AG09319 (cell line): ENCODE results near the gene CROCC2.

Source experiments
- DNase-seq: peaks from one replicate; pipeline ENCODE4 v3.0.0-alpha.2; 2010; ENCODE audit warnings: low read depth; ENCODE audit errors: extremely low read depth
- CTCF ChIP-seq: IDR thresholded peaks from 2 replicates; pipeline ENCODE4 v1.5.1; 2011; ENCODE audit warnings: low read depth, mild to moderate bottlenecking, inconsistent platforms, low read length, moderate library complexity

CROCC2 gene

DNA sequence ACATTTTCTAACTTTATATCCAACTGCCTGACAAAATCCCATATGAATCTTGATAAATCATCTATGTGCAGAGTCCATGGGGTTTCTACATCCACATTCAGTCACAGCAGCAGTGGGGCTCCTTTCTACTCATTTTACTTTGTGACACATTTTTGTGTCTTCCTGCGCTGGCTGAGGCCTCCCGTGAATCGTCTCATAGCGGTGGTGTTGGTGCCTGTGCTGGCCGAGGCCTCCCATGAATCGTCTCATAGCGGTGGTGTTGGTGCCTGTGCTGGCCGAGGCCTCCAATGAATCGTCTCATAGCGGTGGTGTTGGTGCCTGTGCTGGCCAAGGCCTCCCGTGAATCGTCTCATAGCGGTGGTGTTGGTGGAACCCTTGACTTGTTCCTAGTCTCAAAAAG lies 109.3 kb downstream of the CROCC2 start:
- DNase-seq, result no peak
- TF ChIP-seq CTCF, result no peak

DNA sequence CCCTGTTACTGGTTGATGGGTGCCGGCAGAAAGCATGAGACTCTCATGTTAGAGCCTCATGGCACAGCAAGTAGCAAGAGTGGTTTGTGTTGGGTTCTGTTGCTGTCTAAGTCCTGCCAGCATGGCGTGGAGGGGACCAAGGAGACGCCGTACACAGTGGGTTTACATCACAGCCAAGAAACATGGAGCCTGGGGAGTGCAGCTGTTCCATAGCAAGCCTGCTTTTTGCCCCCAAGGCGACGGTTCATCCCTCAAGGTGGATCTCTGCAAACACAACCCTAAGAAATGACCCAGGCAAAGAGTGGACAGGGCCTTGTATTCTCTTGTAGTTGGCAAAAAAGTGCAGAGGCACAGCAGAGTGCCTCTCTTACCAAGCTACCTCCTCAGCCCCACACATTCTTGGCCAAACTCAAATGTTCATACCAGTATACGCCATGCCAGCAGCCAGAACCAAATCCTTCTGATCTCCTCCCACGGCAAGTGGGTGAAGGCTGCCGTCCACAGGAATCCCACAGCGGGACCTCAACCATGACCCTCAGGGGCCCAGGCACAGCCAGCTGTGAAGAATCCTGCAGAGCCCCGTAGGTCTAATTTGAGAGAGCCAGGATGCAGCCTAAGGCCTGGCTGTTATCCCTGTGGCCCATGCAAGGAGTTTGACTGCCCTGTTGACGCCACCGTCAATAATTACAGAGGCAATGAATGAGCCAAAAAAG lies 111.2 kb downstream of the CROCC2 start:
- no peak for TF ChIP-seq CTCF
- no peak for DNase-seq

DNA sequence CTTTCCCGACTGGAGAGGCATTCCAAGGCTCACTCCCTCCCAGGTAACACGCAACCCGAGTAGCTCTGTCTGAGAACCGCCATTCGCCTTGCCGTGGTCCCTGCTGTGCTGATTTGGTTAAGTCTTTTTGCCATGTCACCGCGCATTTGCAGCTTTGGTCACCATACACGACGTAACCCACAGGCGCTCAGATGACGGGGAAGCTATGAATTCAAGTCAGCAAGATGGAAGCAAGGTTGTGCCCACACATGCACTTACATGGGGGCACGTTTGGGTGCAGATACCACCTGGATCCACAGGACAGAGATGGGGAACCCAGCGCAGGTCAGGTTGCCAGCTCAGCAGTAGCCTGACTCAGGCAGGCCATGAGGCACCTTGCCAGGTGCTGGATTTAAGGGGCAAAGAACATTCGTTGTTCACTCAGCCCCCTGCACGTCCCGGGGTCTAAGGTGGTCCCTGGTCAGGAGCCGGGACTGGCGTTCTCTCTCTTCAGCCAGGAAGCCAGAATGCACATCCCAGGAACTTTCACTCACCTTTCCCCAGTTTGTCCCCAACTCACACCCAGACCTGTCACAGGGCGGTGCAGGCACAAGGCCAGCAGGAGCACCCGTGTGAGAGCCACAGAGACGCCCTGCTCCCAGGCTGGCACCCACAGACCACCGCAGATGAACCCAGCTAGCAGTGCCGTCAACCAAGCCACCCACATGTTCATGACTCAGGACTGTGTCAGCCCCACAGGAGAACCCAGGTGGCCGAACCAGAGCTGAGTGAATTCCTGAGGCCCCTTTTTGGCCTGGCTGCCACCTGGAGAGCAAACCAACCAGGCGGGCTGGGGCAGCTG lies 112.1 kb downstream of the CROCC2 start:
- DNase-seq, result no peak
- no peak for TF ChIP-seq CTCF

- no peak for DNase-seq
- no peak for TF ChIP-seq CTCF
Measured at GRCh38 chr2:241019441-241020139, 113.5 kb downstream of the CROCC2 start.

GRCh38 chr2:241020201-241020600 lies 114.1 kb downstream of the CROCC2 start:
- no peak for TF ChIP-seq CTCF
- DNase-seq, result no peak

DNA sequence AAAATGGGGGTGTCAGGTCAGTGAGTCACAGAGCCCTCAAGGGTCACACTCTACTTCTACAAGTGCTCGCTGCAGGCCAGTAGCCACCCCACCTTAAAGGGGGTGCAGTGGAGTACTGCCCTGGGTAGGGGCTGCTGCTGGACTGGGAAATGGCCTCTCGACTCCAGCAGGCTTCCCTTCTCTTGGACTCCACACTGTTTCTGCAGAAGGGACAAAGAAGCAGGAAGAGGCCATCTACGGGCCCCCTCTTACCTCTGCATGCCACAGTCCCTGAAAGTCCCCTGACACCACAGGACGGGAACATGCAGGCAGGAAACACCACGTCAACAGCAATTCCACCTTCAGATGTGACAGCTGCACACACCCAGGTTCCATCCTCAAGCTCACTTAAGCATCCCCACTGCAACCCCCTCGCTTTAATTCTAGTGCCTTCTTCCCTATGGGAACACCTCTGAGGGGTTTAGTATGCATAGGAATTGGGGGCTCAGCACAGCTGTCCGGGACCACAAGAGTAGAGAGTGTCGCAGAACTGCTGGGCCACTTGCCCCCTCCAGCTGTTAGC lies 114.6 kb downstream of the CROCC2 start:
- no peak for DNase-seq
- TF ChIP-seq CTCF, result no peak
